DOHH2 (cell line): Measurements from ENCODE around the gene GRIN2A.

Experiments
- H3F3A ChIP-seq: fragments of 200-600 bp; sonication (generic), shearing (Covaris generic); 2 replicates; pipeline ENCODE4 v1.6.0; 2016; ENCODE audit warnings: antibody characterized with exemption, mild to moderate bottlenecking; ENCODE audit not compliant: control insufficient read depth, insufficient read depth
- H3K27ac ChIP-seq: fragments of 200-600 bp; sonication (generic); 2 replicates; pipeline ENCODE4 v1.5.1; 2014; ENCODE audit warnings: low read depth, mild to moderate bottlenecking, low read length, moderate library complexity
- H3K27me3 ChIP-seq: fragments of 200-600 bp; sonication (generic); 2 replicates; pipeline ENCODE4 v1.6.1; 2014; ENCODE audit warnings: mild to moderate bottlenecking, low read length, mixed read lengths; ENCODE audit not compliant: control insufficient read depth
- H3K36me3 ChIP-seq: fragments of 200-600 bp; sonication (generic); 2 replicates; pipeline ENCODE4 v1.6.1; 2014; ENCODE audit warnings: mild to moderate bottlenecking, low read length, moderate library complexity, mixed read lengths; ENCODE audit not compliant: control insufficient read depth
- H3K4me1 ChIP-seq: fragments of 200-600 bp; sonication (generic); 2 replicates; pipeline ENCODE4 v1.6.1; 2014; ENCODE audit warnings: mild to moderate bottlenecking, low read length, mixed read lengths; ENCODE audit not compliant: control insufficient read depth
- H3K4me2 ChIP-seq: fragments of 200-600 bp; sonication (generic); 2 replicates; pipeline ENCODE4 v1.6.0; 2014; ENCODE audit warnings: mild to moderate bottlenecking, low read length, moderate library complexity
- H3K4me3 ChIP-seq: fragments of 200-600 bp; sonication (generic); 2 replicates; pipeline ENCODE4 v1.5.1; 2014; ENCODE audit warnings: mild to moderate bottlenecking, low read length, mixed read lengths
- H3K79me2 ChIP-seq: fragments of 200-600 bp; sonication (generic); 2 replicates; pipeline ENCODE4 v1.6.1; 2014; ENCODE audit warnings: mild to moderate bottlenecking, low read length, mixed read lengths; ENCODE audit not compliant: control insufficient read depth
- H3K9me2 ChIP-seq: fragments of 200-600 bp; sonication (generic); replicated peaks from 2 replicates; pipeline ENCODE4 v1.6.1; 2014; ENCODE audit warnings: mild to moderate bottlenecking, low read length, mixed read lengths; ENCODE audit not compliant: control insufficient read depth
- H3K9me3 ChIP-seq: fragments of 200-600 bp; sonication (generic); 2 replicates; pipeline ENCODE4 v1.6.1; 2014; ENCODE audit warnings: antibody characterized with exemption, low read length, mixed read lengths; ENCODE audit not compliant: control insufficient read depth, insufficient read depth
- H4K20me1 ChIP-seq: fragments of 200-600 bp; sonication (generic); 2 replicates; pipeline ENCODE4 v1.6.0; 2014; ENCODE audit warnings: low read depth, mild to moderate bottlenecking, antibody characterized with exemption, low read length, moderate library complexity; ENCODE audit not compliant: control insufficient read depth, insufficient read depth
- EZH2phosphoT487 ChIP-seq: fragments of 200-600 bp; sonication (generic); IDR thresholded peaks from 2 replicates; pipeline ENCODE4 v1.6.1; 2017; ENCODE audit warnings: borderline replicate concordance, mild to moderate bottlenecking, antibody characterized with exemption, low read length, moderate library complexity, mixed read lengths
- TF ChIP-seq, protein P1 (sequence below): fragments of 200-600 bp; sonication (generic); IDR thresholded peaks from one replicate; pipeline ENCODE4 v1.5.1; 2014; ENCODE audit warnings: antibody characterized with exemption, mild to moderate bottlenecking, low read depth, low read length; ENCODE audit not compliant: poor library complexity, severe bottlenecking

The GRIN2A gene

DNA sequence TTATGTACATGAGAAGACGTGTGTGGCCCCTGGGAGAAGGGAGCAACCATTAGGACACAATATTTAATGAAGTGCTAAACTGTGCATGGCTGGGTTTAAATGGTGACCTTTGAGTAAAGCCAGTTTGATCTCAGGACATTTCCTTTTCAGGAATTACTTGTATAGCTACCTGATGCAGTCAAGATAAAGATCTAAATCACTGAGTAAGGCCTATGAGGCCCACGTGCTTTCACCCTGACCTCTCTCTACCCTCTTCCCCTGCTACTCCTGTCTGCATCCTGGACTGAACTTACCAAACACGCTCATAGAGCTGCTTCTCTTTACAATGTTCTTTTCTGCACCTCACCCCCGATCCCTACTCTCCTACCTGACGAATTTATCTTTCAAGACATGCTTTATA, 98.9 kb downstream of the GRIN2A start:
- H3K27ac ChIP-seq, result no peak overlapping the region
- no peak for TF ChIP-seq EZH2phosphoT487
- TF ChIP-seq, protein P1, sequence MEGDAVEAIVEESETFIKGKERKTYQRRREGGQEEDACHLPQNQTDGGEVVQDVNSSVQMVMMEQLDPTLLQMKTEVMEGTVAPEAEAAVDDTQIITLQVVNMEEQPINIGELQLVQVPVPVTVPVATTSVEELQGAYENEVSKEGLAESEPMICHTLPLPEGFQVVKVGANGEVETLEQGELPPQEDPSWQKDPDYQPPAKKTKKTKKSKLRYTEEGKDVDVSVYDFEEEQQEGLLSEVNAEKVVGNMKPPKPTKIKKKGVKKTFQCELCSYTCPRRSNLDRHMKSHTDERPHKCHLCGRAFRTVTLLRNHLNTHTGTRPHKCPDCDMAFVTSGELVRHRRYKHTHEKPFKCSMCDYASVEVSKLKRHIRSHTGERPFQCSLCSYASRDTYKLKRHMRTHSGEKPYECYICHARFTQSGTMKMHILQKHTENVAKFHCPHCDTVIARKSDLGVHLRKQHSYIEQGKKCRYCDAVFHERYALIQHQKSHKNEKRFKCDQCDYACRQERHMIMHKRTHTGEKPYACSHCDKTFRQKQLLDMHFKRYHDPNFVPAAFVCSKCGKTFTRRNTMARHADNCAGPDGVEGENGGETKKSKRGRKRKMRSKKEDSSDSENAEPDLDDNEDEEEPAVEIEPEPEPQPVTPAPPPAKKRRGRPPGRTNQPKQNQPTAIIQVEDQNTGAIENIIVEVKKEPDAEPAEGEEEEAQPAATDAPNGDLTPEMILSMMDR, result no peak
- no peaks in the 10 kb centered on the region for H3K9me3 ChIP-seq
- H3K4me1 ChIP-seq, result no peaks in the 10 kb centered on the region
- H3K4me2 ChIP-seq, result no peak overlapping the region
- no peaks in the 10 kb centered on the region for H3K9me2 ChIP-seq
- H3F3A ChIP-seq, result no peaks in the 10 kb centered on the region
- H4K20me1 ChIP-seq, result no peaks in the 10 kb centered on the region
- no peaks in the 10 kb centered on the region for H3K79me2 ChIP-seq
- no peaks in the 10 kb centered on the region for H3K27me3 ChIP-seq
- no peaks in the 10 kb centered on the region for H3K36me3 ChIP-seq
- no peak overlapping the region for H3K4me3 ChIP-seq

DNA sequence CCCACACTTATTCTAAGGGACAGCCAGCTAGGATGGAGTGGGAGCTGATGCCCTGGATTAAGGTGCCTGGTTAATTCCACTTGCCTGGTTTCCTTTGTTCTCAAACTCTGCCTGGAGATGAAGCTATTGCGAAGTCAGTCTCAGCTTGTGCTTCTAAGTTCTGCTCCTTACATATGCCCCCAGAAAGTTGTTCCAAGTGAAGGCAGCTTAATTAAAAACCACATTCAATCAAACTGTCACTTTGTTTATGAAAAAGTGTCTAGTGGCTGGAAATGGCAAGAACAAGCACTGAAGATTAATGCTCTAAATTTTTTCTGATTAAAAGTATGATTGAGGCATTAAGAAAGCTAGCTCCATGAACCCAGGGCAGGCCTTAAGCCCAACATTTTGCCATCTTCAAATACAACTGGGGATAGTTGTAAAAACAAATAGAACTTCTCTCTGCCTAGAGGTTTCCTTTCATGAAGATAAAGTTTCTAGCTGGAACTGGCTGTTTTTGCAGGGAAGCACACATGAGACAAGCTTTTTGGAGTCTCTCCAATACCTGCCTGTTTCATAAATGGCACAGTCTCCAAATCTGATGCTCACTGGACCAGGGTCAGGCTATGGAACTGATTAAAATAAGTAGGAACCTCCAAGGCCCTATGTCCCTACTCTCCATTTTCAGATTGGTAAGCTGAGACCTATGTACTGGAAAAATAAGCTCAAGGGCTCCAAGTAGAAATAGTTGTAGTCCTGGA, 100.9 kb downstream of the GRIN2A start:
- H3K27me3 ChIP-seq, result no peaks in the 10 kb centered on the region
- H3K4me1 ChIP-seq, result no peaks in the 10 kb centered on the region

DNA sequence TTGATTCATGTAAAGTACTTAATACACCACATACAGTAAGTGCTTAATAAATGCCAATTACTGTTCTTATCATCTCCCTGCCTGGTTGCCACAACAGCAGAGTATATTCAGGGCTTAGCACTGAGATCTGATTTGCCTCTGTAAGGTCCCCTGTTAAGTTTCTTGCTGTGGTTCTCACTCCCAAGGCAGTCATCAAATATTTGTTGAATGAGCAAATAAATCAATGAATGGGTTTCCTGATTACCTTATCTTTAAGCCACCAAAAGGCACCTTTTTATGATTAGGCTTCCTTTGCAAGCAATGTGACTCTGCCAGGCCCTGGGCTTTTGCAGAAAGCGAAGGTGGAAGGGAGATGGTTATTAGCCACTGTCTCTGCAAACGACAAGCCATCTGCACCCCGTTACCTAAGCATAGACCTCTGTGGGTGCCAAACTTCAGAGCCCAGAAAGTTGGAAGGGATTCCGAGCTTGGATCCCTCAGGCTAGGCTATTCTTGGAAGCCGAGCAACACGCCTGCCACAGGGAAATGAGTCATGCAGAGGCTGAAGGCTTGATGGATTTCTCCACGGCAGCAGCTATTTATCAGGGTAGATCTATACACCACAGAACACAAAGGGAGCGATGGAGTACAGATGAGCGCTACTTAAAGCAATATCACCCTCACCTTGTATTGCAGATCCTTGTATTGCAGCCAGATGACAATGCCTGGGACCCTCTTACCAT, 102.0 kb downstream of the GRIN2A start:
- no peak overlapping the region for H3K4me3 ChIP-seq
- H3K27ac ChIP-seq, result no peak overlapping the region
- H3K4me1 ChIP-seq, result no peaks in the 10 kb centered on the region
- no peaks in the 10 kb centered on the region for H3K79me2 ChIP-seq
- TF ChIP-seq, protein P1, result no peak
- no peak for TF ChIP-seq EZH2phosphoT487
- H3K27me3 ChIP-seq, result no peaks in the 10 kb centered on the region
- H3K36me3 ChIP-seq, result no peaks in the 10 kb centered on the region
- H4K20me1 ChIP-seq, result no peaks in the 10 kb centered on the region
- H3K9me2 ChIP-seq, result no peaks in the 10 kb centered on the region
- no peaks in the 10 kb centered on the region for H3K9me3 ChIP-seq
- no peaks in the 10 kb centered on the region for H3F3A ChIP-seq
- no peak overlapping the region for H3K4me2 ChIP-seq

More for the DNA sequence above, 100.9 kb downstream of the GRIN2A start:
- no peak overlapping the region for H3K27ac ChIP-seq
- no peaks in the 10 kb centered on the region for H3K36me3 ChIP-seq
- H3K4me3 ChIP-seq, result no peak overlapping the region
- H3K79me2 ChIP-seq, result no peaks in the 10 kb centered on the region
- H3F3A ChIP-seq, result no peaks in the 10 kb centered on the region
- H3K4me2 ChIP-seq, result no peak overlapping the region
- H3K9me3 ChIP-seq, result no peaks in the 10 kb centered on the region
- H4K20me1 ChIP-seq, result no peaks in the 10 kb centered on the region
- TF ChIP-seq EZH2phosphoT487, result no peak
- TF ChIP-seq, protein P1, result no peak
- H3K9me2 ChIP-seq, result no peaks in the 10 kb centered on the region
